CD4-positive, alpha-beta T cell treated with Interleukin-4 for 1 hour (primary cell): ENCODE results near the gene ZBTB46.
"Not testable (repeated sequence)": the region's sequence is repeated elsewhere in the genome, so short reads cannot be mapped to it uniquely, and the experiment has no call there.

ENCODE experiments used
- DNase-seq, 2 donors: peaks; one replicate each; pipeline ENCODE4 v3.0.0-alpha.2; 2020 to 2022

Gene ZBTB46

DNA sequence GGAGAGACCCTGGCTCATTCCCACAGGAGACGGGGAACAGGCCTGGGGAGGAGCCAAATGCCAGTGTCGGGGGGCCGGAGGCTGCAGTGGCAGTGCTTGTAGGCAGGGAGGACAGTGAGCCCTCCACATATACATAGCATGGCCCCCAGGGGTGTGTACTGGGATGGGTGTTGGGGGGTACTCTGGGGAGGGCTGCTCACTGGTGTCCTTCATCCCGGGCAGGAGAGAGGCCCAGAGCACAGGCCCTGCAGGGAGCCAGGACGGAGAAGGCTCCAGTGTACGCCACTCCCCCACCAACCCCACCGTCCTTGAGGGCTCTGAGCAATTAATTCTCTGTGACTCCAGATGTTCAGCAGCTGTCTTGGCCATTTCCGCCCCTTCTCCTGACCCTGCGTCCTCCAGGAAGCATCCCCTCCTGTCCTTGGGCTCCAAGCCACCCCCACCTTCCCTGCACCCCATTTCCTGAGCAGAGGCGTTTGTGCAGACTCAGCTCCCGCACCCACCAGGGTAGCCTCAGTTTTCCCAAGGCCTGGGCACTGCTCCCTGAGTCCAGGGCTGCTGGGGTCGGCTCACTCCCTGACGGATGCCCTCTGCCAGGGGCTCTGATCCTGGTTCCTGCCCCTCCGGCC, 26.8 kb upstream of the ZBTB46 start:
- DNase-seq: no peak

DNA sequence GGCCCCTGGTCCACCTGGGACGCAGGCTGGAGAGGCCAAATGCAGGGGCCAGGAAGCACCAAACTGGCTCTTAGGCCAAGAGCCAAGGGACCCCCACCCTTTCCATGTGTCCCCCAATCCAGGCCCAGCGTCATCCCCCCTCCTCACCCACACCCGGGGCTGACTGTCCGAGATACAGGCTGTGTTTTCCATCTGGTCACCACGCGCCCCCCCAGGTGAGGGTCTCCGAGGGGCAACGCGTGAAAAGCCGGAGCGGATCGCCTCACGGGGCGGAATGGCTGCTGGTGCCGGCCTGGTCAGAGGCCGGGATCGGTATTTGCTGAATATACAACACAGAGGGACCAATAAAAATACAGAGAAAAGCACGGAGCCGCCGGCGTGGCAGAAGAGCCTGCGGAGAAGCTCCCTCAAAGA, 25.0 kb upstream of the ZBTB46 start:
- no peak for DNase-seq

DNA sequence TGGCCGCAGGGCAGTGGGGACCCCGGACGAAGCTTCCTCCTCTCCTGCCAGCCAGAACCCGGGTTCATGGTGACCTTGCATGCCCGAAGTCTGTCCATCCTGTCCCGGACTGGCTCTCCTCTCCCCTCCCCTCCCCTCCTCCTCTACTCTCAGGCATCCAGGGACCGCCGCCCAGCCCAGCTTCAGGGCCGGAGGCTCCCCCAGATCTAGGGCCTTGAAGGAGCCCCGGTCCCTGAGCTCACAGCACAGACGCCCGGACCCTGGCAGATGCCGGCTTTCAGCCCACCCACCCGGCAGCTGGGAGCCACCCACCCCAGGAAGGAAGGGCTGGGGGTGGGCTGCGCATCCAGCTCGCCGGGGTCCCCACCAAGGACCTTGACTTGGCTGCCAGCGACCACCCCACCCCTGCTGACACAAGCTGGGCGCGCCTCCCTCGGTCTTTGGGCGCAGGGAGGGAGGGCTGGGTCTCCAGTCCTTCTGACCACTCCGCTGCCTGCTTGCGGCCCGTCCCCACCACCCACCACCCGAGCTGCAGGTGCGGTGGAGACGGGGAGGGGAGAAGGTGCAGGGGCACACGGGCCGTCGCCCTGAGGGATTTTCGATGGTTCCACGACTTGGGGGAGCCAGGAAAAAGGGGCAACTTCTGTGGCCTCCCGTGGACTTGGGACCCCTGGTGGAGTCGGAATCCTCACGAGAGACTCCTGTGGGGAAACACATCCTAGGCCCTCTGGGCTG, 24.5 kb upstream of the ZBTB46 start:
- no peak for DNase-seq

DNA sequence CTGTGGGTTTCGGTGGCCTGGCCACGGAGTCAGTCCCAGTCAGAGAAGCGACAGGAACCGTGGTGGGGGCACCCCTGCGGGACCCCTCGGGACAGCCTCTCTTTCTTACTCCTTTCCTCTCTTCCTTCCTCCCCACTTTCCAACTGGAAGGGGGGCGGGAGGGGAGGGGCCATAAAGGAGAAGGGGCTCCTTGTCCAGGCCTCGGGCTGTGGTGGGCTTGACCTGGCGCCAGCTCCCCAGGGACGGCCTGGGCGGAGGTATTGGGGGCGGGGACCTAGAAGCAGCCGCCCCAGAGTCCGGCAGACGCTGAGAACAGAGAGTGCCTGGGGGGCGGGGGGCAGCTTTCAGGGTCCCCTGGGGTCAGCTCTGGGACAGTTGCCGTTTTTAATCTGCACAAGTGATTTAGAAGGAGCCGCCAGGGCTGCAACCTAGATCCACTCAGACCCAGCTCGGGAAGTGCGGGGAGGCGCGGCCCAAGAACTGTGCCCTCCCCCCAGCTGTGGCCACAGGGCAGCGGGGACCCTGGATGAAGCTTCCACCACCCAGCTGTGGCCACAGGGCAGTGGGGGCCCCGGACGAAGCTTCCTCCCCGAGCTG, 23.8 kb upstream of the ZBTB46 start:
- DNase-seq: no peak

DNA sequence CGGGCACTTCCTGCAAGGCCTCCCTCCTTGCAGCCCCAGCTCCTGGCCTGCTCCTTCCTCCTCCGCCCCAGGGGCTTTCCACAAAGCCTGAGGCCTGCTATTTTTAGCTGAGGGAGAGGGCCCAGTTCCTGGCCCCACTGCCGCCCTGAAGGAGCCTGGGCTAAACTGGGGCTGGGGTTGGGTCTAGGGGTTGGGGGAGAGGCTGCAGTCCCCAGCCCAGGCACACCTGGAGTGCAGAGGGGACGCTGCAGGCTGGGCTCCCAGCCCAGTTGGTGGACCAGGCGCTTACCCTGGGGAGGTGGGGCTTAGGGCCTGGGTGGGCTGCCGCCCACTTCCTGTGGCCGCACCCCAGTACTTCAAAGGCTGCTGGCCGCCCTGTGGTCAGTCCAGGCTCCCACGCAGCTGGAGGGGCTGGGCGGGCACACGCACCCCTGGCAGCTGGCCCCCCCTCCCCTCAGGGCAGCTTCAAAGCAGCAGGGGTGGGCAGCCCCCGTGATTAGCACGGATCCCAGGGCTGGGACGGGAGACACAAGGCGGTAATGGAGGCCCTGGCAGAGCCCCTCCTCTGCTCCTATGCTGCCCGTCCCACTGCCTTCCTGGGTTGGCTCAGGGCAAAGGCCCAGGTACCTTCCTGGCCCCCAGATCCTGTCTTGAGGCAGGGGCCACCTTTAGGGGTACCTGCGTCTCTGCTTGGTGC, 23.2 kb upstream of the ZBTB46 start:
- peak in 1 of 2 donors; percentile 44 for DNase-seq

DNA sequence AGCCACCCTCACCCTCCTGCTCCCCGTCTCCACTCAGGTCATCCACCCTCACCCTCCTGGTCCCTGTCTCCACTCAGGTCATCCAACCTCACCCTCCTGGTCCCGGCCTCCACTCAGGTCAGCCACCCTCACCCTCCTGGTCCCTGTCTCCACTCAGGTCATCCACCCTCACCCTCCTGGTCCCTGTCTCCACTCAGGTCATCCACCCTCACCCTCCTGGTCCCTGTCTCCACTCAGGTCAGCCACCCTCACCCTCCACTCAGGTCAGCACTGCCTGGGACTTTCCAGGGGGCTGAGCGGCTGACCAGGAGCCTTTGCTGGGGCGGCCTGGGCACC, 22.6 kb upstream of the ZBTB46 start:
- not testable (repeated sequence) for DNase-seq

DNA sequence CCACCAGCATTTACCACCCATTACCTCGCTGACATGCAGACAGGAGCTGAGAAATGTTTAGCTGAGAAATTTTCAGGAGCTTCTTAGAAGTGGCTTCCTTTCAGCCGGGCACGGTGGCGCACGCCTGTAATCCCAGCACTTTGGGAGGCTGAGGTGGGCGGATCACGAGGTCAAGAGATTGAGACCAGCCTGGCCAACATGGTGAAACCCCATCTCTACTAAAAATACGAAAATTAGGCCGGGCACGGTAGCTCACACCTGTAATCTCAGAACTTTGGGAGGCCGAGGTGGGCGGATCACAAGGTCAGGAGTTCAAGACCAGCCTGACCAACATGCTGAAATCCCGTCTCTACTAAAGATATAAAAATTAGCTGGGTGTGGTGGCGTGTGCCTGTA, 20.5 kb upstream of the ZBTB46 start:
- not testable (repeated sequence) for DNase-seq

DNA sequence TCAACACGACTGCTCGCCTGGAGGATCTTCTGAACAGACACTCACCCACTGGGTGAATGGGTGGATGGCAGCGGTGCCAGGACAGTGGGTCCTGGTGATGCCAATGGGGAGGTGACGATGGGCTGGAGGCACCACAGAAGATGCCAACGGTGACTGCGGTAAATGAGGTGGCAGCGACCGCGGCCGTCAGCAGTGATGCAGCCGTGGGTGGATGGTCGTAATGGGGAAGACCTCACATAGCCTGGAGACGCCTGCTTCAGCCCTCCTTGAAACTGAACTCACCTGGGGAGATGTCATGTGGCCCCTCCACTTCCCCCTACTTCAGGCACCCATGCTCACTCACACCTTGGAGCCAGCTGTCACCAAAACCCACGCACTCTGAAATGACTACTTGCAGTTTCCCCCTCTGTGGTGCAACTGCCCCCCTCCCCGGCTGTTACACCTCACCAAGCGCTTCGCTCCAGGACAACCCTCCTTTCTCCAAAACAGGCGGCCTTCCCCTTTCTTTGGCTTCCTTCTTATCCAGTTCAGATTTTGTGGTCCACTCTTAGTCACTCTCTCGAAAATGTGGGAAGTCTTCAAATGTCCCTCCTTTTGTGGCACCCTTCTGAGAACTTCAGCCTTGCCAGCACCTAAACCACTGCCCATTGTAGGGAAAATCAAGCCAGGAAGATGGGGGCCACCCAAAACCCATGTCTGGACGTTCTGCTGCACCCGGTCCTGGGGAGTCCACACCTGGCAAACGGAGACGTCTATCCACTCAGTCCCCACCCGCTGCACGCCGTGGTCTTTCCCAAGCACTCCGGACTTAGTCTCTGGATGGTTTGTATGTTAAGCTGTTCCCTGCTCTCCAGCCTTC, 19.9 kb upstream of the ZBTB46 start:
- DNase-seq: peak in 1 of 2 donors; percentile 30

DNA sequence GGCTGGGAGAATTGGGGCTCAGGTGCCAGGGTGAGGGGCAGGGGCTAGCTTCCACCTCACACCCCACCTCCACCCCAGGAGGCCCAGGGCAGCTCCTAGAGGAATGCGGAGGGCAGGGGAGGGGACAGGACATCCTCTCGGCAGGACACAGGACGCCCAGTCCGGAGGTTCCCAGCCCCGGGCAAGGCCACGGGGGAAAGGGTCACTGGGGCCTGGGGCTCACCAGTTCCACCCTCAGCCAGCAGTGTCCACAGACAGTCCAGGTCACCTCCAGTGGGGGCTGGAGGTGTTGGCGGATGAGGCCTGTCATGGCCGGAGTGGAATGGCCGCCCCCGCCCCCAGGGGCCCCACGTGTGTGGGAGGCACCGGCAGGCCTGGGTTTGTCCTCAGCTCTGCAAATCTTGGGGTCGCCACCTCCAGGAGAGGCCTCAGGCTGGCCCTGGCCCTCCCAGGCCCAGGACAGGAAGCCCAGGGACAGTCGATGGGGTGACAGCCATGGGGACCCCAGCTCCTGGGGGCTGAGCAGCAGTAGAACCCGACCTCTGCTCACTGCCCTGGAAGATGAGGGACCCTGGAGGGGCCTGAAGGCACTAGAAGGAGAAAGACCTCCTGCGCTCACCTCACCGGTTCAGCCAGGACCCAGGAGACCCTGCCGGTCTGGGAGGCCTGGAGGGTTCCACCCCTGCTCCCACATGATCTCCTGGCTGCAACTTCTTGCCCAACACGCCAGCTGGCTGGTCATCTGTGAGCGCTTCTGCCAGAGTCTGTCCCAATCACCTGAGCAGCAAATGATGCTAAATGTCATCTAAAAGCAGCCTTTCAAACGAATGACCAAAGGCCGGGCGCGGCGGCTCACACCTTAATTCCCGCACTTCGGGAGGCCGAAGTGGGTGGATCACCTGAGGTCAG, 17.2 kb upstream of the ZBTB46 start:
- DNase-seq: no peak

DNA sequence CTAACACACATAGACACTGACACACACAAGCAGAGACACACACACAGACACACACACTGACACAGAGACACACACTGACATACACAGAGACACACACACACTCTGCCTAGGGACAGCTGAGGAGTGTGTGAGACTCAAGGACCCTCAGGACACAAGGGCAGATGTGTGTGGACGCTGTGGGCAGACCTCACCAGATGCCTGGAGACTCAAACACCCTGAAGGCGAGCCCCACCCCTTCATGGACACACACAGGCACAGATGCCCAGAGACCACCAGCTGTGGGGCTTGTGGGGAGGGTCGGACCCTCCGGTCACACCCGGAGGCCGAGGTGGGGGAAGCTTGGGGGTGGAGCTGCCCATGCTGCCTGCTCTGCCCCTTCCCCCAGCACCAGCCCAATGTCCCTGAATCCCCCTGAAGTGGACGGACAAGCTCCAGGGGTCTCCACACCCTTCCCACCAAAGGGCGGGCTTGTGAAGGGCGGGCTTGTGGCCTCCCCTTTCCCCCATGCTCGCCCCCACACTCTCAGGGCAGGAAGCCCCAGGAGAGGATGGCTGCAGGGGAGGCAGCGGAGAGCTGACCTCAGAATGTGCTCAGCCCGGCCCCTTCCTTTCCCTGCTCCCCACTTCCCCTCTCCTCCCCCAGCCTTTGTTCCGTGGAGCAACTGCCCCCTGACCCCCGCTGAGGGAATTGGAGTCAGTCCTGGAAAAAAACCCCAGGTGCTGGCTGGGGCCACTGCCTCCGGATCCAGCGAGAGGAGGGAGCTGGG, 16.4 kb upstream of the ZBTB46 start:
- no peak for DNase-seq

DNA sequence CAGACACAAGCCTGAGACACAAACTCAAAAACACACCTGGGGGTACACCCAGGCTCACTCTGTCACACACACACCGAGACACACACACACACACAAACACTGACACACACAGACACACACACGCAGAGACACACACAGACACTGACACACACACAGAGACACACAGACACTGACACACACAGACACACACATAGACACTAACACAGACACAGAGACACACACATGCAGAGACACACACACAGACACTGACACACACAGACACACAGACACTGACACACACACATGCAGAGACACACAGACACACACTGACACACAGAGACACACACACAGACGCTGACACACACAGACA, 15.8 kb upstream of the ZBTB46 start:
- no peak for DNase-seq

DNA sequence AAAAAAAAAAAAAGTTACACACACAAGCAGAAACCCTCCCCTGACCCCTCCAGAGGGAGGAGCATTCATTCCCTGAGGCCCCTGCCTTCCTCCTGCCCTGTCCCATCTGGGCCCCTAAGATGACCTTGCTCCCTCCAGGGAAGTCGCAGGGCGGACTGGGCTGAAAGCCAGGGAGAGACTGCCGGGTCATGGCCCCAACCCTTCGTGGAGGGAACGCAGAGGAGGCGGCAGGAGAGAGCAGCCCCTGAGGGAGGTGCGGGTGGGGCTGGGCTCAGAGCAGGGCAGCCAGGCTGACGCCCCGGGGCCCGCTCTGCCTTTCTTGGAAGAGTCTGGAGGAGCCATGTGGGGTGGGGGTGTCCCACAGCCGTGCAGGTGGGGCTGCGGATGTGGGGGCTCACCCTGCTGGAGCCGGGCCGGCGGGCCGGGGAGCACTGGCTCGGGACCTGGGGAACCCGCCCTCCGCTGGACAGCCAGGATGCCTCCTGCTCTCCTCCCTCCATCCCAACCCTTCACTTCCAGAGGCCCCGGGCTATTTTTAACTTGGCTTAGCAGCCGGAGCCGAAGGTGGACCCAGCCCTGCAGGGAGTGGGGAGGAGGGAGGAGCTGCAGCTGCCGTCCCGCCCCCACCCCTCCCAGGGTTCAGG, 15.2 kb upstream of the ZBTB46 start:
- DNase-seq: no peak

DNA sequence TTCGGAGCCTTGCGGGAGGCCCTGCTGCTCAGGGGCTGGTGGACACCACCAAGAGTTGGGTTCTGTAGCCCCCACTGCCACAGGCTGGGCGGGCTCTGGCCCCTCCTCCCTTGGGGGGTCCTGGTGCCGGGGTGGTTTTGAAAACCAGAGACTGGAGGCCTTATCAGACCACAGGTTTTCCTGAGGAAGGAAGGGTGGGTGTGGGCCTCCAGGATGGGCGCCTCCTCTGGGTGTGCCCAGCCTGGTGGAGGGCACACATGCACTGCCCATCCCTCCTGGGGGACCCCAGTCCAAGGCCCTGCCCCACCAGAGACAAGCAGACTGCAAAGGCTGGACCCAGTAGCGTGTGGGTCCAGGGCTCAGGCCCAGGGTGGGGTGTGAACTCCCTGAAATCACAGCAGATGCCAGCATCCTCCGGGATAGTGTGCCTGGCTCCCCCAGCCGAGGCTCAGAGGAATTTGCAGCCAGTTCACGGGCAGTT, 13.5 kb upstream of the ZBTB46 start:
- no peak for DNase-seq

DNA sequence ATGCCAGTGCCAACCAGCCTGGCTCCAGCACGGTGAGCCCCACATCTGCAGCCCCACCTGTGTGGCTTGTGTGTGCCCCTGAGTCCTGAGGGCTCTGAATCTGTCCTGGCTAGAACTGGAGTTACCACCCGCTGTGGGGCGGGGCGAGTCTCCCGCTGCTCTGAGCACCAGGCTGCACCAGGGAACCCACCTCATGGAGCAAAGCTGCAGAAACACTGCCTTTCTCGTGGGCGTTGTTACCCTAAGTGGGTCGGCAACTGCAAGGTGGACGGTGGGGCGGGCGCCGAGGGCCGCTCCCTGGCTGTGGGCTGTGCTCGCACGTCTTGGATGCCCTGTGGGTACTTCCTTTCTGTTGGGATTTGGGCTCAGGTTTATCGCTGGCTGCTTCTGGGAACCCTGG, 12.7 kb upstream of the ZBTB46 start:
- no peak for DNase-seq

DNA sequence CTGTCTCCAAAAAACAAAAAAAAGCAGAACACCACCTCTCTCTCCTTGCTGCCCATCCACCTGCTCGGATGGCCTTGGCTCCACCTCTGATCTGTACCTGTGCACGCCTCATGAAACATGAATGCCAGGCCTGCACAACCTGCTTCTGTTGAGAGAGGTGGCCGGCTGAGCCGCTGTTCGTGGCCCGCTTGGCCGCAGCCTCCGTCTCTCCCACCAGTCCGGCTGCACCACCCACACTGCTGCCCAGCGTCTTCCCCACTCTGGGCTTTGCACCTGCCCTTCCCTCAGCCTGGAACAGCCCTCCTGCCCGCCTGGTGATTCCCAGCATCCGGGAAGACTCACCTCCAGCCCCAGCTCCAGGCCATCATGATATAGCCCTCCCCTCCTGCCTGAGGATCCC, 12.2 kb upstream of the ZBTB46 start:
- DNase-seq: no peak

DNA sequence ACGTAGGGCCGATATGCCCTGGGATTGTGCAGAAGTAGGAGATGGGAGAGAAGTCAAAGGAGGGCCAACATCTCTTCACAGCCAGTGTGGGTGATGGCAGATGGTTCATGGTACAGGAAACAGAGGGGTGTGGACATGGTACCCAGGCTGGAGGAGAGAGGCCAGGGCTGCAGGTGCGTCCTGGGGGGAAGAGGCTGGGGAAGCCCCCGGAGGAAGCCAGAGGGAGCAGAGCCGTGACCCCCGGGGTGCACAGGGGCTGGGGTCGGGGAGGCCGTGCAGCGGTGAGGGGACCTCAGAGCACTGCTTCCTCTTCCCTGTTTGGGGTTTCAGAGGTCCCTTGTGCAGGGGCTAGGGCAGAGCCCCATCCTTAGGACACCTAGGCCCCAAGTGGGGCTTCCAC, 11.2 kb upstream of the ZBTB46 start:
- DNase-seq: no peak

DNA sequence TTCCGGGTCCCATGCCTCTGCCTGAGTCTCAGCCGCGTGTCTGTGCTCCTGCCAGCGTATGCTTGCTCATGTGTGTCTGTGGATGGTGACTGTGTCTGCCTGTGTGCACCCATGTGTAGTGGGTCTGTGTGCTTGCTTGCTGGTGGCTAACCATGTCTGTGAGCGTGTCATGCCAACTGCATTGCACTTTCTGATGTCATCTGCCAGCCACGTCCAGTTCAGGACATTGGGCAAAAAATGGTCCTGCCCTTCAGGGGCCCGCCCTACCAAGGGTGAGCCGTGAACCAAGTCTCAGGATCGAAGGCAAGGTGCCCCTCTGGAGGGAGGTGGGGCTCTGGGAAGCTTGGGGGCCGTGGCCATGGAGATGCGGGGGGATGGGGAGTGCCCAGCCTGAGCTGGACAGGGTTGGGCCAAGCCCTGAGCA, 9.4 kb upstream of the ZBTB46 start:
- DNase-seq: no peak

DNA sequence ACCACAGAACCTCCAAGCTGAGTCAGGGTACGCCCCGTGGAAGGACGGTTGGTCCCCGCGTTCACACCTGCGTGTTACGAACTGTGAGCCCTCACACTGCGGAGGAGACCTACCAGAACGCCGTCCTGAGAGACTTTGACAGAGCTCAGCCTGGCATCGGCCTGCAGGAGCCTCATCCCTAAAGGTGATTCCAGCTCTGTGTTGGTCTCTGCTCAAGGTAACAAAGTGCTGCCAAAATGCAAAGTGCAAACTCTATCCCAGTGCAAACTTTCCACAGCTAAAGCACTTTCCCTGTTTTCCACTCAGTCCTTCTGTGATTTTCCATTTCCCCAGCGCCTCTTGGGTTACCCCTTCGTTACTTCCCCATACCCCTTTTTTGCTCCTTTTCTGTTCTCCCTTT, 8.6 kb upstream of the ZBTB46 start:
- DNase-seq: no peak

DNA sequence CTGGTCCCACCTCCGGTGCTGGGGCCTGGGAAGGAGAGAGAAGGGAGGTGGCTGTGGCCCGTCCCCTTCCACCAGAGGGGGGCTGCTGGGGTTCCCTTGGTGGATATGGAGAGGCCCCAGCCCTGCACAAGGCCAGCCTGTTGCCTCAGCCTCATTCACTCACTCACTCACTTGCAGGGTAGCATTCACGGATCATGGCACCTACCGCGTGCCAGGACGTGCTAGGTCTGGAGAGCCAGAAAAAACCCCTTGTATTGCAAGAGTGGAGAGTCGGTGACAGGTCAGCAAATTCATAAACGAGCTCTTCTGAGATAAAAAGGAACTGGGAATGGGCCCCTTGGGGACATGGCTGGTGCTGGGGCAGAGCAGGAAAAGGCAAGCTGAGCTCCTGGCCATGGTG, 6.4 kb upstream of the ZBTB46 start:
- DNase-seq: no peak
